ENCODE measurements around the gene SLC22A25. TPM values are rescaled to one million over a fixed set of nuclear protein-coding genes. Genes with fewer than 3 reads are reported as not detected.
"Not testable (repeated sequence)": the region's sequence is repeated elsewhere in the genome, so short reads cannot be mapped to it uniquely, and the experiment has no call there.

The SLC22A25 gene
- total RNA-seq: not detected

GRCh38 chr11:63243533-63243932 is at the start of gene SLC22A25:
Gene SLC22A25 (minus strand): TSS chr11:63243599. CDS start chr11:63229652, 13,947 bp downstream.
- no peak for DNase-seq
- H3K4me1 Mint-ChIP-seq: peaks cover 16% of the 10 kb centered on the region
- no peaks in the 10 kb centered on the region for H3K36me3 Mint-ChIP-seq
- H3K9me3 Mint-ChIP-seq: no peaks in the 10 kb centered on the region
- no peak within 1 kb of the TSS for H3K4me3 Mint-ChIP-seq
- H3K27me3 Mint-ChIP-seq: peaks cover 25% of the 10 kb centered on the region
- no peak within 1 kb of the TSS for H3K27ac Mint-ChIP-seq

GRCh38 chr11:63290285-63290684 is 46.9 kb upstream of the SLC22A25 start:
- no peak overlapping the region for H3K27ac Mint-ChIP-seq

DNA sequence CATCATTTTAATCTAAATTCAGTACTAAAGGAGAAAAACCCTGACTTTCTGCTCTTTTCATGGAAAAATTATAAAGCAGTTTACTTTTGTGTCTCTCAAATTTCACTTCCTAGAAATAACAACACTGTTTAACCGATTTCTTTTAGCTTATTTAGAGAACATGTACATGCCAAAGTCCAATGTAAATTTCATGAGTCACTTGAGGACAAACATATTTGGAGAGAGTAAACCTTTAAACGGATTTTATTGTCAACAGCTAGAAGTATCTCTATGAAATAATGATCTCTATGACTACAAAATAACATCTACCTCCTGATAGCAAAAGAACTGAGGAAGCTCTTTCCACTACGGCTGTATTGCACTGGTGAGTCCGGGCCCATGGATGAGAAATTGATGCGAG is 46.3 kb upstream of the SLC22A25 start:
- Mint-ChIP-seq H3K4me3 (no peak overlapping the region), H3K27me3 (peaks cover 32% of the 10 kb centered on the region), H3K36me3 (no peaks in the 10 kb centered on the region), H3K27ac (no peak overlapping the region), H3K4me1 (no peaks in the 10 kb centered on the region), H3K9me3 (peaks cover 22% of the 10 kb centered on the region)
- no peak for DNase-seq

More at GRCh38 chr11:63290285-63290684, 46.9 kb upstream of the SLC22A25 start:
- H3K9me3 Mint-ChIP-seq: peaks cover 27% of the 10 kb centered on the region
- H3K4me3 Mint-ChIP-seq: no peak overlapping the region
- H3K36me3 Mint-ChIP-seq: no peaks in the 10 kb centered on the region
- H3K27me3 Mint-ChIP-seq: peaks cover 26% of the 10 kb centered on the region
- no peak for DNase-seq
- no peaks in the 10 kb centered on the region for H3K4me1 Mint-ChIP-seq

- Mint-ChIP-seq H3K4me1 (no peaks in the 10 kb centered on the region), H3K36me3 (no peaks in the 10 kb centered on the region), H3K4me3 (no peak overlapping the region), H3K9me3 (peaks cover 5% of the 10 kb centered on the region), H3K27ac (no peak overlapping the region), H3K27me3 (peaks cover 41% of the 10 kb centered on the region)
- DNase-seq: no peak
Observed at GRCh38 chr11:63282579-63282978, 39.2 kb upstream of the SLC22A25 start.

DNA sequence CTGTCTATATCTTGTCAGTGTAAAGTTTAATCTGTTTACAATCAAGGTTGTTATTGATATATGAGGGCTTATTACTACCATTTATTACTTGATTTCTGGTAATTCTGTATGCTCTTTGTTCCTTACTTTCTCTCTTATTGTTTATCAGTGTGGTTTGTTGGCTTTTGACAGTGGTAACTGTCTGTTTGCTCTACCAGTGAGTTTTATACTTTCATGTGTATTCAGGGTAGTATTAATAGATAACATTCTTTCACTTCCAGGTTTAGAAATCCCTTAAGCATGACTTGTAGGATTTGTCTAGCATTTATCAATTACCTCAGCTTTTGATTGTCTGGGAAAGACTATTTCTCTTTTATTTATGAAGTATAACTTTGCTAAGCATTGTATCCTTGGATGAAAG is 37.5 kb upstream of the SLC22A25 start:
- Mint-ChIP-seq H3K4me3 (no peak overlapping the region), H3K36me3 (no peaks in the 10 kb centered on the region), H3K4me1 (no peaks in the 10 kb centered on the region), H3K9me3 (no peaks in the 10 kb centered on the region), H3K27ac (no peak overlapping the region), H3K27me3 (peaks cover 37% of the 10 kb centered on the region)
- DNase-seq: no peak

DNA sequence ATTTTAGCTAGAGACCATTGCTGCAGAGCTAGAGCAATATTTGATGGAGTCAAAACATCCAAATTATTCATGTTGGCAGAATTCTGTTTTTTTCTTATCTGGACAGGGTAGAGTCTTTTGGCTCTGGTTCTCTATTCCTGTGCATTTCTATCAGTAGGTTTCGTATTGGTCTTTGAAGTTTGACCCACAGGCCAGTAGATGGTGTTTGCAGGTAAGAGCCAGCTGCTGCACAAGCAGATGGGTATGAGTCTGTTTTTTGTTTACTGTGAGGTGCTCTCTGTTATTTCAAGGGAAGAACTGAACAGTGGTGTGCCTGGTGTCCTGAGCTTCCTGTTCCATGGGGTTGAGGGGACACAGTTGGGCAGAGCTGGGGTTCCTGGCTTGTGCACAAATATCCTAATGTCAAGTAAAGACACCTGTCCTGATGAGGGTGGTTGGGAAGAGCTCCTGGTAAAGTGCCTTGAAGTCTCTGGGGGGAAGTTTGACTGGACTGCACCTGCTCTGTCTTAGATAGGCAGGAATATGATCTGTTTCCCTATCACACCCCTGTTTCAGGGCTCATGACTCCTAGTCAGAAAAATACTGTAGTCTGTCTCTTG is 34.0 kb upstream of the SLC22A25 start:
- DNase-seq: no peak
- no peaks in the 10 kb centered on the region for H3K36me3 Mint-ChIP-seq
- no peak overlapping the region for H3K4me3 Mint-ChIP-seq
- H3K4me1 Mint-ChIP-seq: no peaks in the 10 kb centered on the region
- H3K27ac Mint-ChIP-seq: no peak overlapping the region
- H3K9me3 Mint-ChIP-seq: peaks cover 3% of the 10 kb centered on the region
- H3K27me3 Mint-ChIP-seq: peaks cover 20% of the 10 kb centered on the region

DNA sequence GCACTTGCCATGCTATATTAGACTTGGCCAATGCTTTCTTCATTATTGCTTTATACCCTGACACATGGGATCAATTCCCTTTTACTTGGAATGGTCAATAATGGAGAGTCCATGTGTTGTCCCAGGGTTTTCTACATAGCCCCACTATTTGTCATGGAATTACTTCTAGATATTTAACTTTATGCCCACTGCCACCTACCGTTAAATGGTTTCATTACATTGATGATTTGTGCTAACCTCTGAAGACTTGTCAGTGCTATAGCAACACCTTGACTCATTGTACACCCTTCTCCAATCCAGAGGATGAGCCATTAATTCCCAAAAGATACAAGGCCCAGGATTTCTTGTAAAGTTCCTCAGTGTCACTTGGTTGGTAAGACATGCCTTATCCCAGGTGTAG is 31.4 kb upstream of the SLC22A25 start:
- DNase-seq: no peak
- no peak overlapping the region for H3K27ac Mint-ChIP-seq
- H3K4me3 Mint-ChIP-seq: no peak overlapping the region
- no peaks in the 10 kb centered on the region for H3K36me3 Mint-ChIP-seq
- H3K9me3 Mint-ChIP-seq: peaks cover 3% of the 10 kb centered on the region
- peaks cover 22% of the 10 kb centered on the region for H3K27me3 Mint-ChIP-seq
- H3K4me1 Mint-ChIP-seq: no peaks in the 10 kb centered on the region

DNA sequence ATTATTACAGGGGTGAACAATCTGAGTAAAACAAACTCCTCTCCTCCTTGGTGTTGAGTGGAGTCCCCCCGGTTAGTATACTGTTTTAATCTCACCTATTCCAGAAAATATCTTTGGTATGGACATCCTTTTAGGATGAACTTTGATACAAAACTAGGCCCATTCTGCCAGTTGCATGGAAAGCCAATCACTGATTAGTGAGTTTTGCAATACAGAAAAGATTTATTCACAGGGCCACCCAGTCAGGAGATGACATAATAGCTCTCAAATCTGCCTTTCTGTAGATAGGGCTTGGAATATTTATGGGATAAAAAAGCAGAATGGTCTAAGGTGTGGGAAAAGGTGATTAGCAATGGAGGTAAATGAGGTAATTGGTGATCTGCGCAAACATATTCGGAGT is 30.3 kb upstream of the SLC22A25 start:
- Mint-ChIP-seq H3K9me3 (peaks cover 3% of the 10 kb centered on the region), H3K27me3 (peaks cover 22% of the 10 kb centered on the region), H3K27ac (no peak overlapping the region)

GRCh38 chr11:63262547-63262946 is 19.1 kb upstream of the SLC22A25 start:
- no peak overlapping the region for H3K27ac Mint-ChIP-seq
- DNase-seq: no peak
- no peaks in the 10 kb centered on the region for H3K9me3 Mint-ChIP-seq
- no peaks in the 10 kb centered on the region for H3K36me3 Mint-ChIP-seq
- H3K4me1 Mint-ChIP-seq: no peaks in the 10 kb centered on the region
- peaks cover 25% of the 10 kb centered on the region for H3K27me3 Mint-ChIP-seq
- no peak overlapping the region for H3K4me3 Mint-ChIP-seq

More for the DNA sequence above, 30.3 kb upstream of the SLC22A25 start:
- Mint-ChIP-seq H3K4me1 (no peaks in the 10 kb centered on the region), H3K36me3 (no peaks in the 10 kb centered on the region), H3K4me3 (no peak overlapping the region)
- no peak for DNase-seq

DNA sequence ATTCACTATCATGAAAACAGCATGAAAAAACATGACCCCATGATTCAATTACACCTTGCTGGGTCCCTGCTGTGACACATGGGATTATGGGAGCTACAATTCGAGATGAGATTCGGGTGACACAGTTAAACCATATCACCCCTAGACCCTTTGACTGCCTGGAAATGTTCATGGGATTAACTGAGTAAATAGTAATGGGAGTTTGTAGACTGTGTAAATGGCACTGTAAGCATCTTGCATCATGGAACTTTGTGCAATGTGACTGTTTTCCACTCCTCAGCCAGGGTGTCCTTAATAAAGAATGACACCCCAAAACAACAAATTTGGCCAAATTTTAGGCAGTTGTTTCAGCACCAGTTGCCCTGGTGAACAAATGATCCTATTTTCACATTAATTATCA is 7.9 kb upstream of the SLC22A25 start:
- Mint-ChIP-seq H3K36me3 (no peaks in the 10 kb centered on the region), H3K4me3 (no peak overlapping the region), H3K4me1 (no peaks in the 10 kb centered on the region), H3K27ac (no peak overlapping the region), H3K27me3 (peaks cover 11% of the 10 kb centered on the region), H3K9me3 (peaks cover 5% of the 10 kb centered on the region)
- no peak for DNase-seq

DNA sequence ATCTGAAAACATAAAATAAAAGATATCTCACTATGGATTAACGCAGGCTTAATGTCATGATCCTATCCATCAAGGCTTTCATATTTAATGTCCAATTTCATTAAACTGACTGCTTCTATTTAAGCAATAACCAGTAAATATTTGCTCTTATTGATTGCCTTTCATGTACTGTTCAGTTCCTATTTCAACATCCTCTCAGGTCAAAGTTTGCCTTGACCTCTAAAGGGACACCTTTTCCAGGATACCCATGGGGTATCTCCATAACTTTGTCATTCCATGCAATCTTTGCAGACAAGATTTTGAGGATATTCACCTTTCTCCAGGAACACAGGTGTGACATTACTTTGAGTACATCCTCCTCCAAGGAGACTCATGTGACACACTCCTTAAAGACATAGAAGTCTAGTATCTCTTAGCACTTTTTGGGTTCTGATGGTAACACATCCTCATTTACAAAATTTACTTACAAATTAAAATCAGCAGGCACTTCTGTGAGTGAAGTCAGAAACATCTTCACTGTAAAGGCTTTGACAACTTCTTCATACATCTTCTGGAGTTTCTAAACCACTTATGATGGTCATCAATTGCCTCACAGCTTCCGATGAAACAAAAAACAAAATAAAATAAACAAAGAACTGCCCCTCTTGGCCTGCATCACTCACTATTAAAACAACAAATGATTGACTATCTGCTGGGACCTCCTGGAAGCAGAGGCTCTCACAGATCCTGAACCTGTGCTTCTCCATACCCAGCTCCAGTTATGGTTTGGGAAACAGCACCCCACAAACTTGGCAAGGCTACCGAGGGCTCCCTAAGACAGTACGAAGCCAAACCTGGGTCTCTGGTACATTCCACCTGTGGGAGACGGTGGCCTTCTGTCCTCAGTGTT is 7.0 kb upstream of the SLC22A25 start:
- no peak overlapping the region for H3K27ac Mint-ChIP-seq
- H3K36me3 Mint-ChIP-seq: no peaks in the 10 kb centered on the region
- H3K27me3 Mint-ChIP-seq: peaks cover 14% of the 10 kb centered on the region
- no peak overlapping the region for H3K4me3 Mint-ChIP-seq
- H3K4me1 Mint-ChIP-seq: no peaks in the 10 kb centered on the region
- no peaks in the 10 kb centered on the region for H3K9me3 Mint-ChIP-seq
- no peak for DNase-seq

DNA sequence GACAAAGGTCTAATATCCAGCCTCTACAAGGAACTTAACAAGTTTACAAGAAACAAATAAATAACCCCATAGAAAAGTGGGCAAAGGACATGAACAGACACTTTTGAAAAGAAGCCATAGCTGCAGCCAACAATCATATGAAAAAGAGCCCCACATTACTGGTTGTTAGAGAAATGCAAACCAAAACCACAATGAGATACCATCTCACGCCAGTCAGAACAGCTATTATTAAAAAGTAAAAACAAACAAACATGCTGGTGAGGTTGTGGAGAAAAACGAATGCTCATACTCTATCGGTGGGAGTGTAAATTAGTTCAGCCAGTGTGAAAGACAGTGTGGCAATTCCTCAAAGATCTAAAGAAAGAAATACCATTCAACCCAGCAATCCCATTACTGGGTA is 5.6 kb upstream of the SLC22A25 start:
- Mint-ChIP-seq H3K36me3 (no peaks in the 10 kb centered on the region), H3K4me3 (no peak overlapping the region)

GRCh38 chr11:63247237-63248002 is 4.0 kb upstream of the SLC22A25 start:
- not testable (repeated sequence) for H3K4me1 Mint-ChIP-seq, DNase-seq, H3K27ac Mint-ChIP-seq, H3K36me3 Mint-ChIP-seq, H3K9me3 Mint-ChIP-seq, H3K4me3 Mint-ChIP-seq
- peaks cover 28% of the 10 kb centered on the region for H3K27me3 Mint-ChIP-seq

More for the DNA sequence above, 5.6 kb upstream of the SLC22A25 start:
- H3K9me3 Mint-ChIP-seq: no peaks in the 10 kb centered on the region
- no peaks in the 10 kb centered on the region for H3K4me1 Mint-ChIP-seq
- H3K27me3 Mint-ChIP-seq: peaks cover 23% of the 10 kb centered on the region
- H3K27ac Mint-ChIP-seq: no peak overlapping the region
- DNase-seq: no peak

GRCh38 chr11:63246045-63246444 is 2.6 kb upstream of the SLC22A25 start:
- Mint-ChIP-seq H3K4me1 (peaks cover 16% of the 10 kb centered on the region), H3K9me3 (no peaks in the 10 kb centered on the region), H3K27ac (no peak overlapping the region), H3K4me3 (no peak overlapping the region), H3K27me3 (peaks cover 25% of the 10 kb centered on the region), H3K36me3 (no peaks in the 10 kb centered on the region)
- no peak for DNase-seq

DNA sequence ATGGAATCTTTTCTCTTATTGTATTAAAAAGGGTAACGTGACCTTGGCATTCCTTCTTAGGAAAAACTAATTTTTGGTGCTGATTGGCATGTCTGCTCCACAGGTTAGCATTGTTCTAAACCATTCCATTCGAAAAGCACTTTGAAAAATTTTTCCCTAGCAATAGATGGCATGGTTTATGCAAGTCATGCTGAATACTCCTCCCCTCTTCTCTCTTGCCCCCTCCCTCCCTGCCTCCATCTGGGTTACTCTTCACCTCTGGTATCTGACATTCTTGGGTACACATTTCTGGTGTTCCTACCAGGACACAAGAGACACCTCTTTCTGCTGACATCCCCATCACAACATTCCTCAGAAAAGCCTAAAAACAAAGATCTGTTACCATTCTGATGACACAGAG is 1.5 kb upstream of the SLC22A25 start:
- Mint-ChIP-seq H3K36me3 (no peaks in the 10 kb centered on the region), H3K9me3 (no peaks in the 10 kb centered on the region), H3K4me1 (peaks cover 16% of the 10 kb centered on the region), H3K27ac (no peak overlapping the region), H3K27me3 (peaks cover 25% of the 10 kb centered on the region), H3K4me3 (no peak overlapping the region)
- no peak for DNase-seq
